GM12878 (cell line): ENCODE data around the gene NME8. TPM values are rescaled to one million over a fixed set of nuclear protein-coding genes. Genes with fewer than 3 reads are reported as not detected.
A peak's percentile ranks its signal among the peaks of the same experiment; 100 is the strongest.

ENCODE experiments used
- BRCA1 ChIP-seq: IDR thresholded peaks from 2 replicates; pipeline ENCODE4 v1.6.1; 2011; ENCODE audit warnings: low read depth, low read length, improper control_type of control experiment
- EZH2 ChIP-seq: IDR thresholded peaks from 2 replicates; pipeline ENCODE4 v1.6.1; 2012; ENCODE audit warnings: low read depth, mild to moderate bottlenecking, control low read depth, inconsistent platforms, low read length, borderline replicate concordance; ENCODE audit not compliant: control insufficient read depth
- HDAC6 ChIP-seq: fragments of 200-600 bp; sonication (generic); IDR thresholded peaks from one replicate; pipeline ENCODE4 v1.8.0; 2017; ENCODE audit warnings: antibody characterized with exemption; ENCODE audit not compliant: unreplicated experiment
- HDGF ChIP-seq: fragments of 450-650 bp; IDR thresholded peaks from 2 replicates; pipeline ENCODE4 v1.6.1; 2016; ENCODE audit warnings: antibody characterized with exemption
- IRF4 ChIP-seq: IDR thresholded peaks from 2 replicates; pipeline ENCODE4 v1.6.1; 2011; ENCODE audit warnings: low read depth, low read length
- KDM1A ChIP-seq: fragments of 200-600 bp; sonication (generic); IDR thresholded peaks from 2 replicates; pipeline ENCODE4 v1.6.1; 2016; ENCODE audit warnings: borderline replicate concordance
- MLLT1 ChIP-seq: fragments of 450-650 bp; IDR thresholded peaks from 2 replicates; pipeline ENCODE4 v1.6.1; 2016; ENCODE audit warnings: mild to moderate bottlenecking
- RAD51 ChIP-seq: fragments of 450-650 bp; IDR thresholded peaks from 2 replicates; pipeline ENCODE4 v1.6.1; 2016; ENCODE audit warnings: moderate library complexity, mild to moderate bottlenecking, inconsistent platforms
- RELB ChIP-seq: fragments of 450-650 bp; IDR thresholded peaks from 2 replicates; pipeline ENCODE4 v1.6.1; 2017; ENCODE audit warnings: low read depth, mild to moderate bottlenecking, moderate library complexity
- SP1 ChIP-seq: IDR thresholded peaks from one replicate; pipeline ENCODE4 v1.6.1; 2011; ENCODE audit warnings: low read depth, low read length
- WRNIP1 ChIP-seq: IDR thresholded peaks from 2 replicates; pipeline ENCODE4 v1.6.1; 2011; ENCODE audit warnings: low read depth, low read length, improper control_type of control experiment, borderline replicate concordance
- polyA plus RNA-seq, 11 experiments: library from polyadenylated mRNA; depleted of rRNA in 4 of 11; unstranded in 6 of 11; stranded (reverse) in 5 of 11; fragments of >200 nt; fragmentation: Nextera tagmentation in 4 of 11; fragmentation: Illumina TruSeq in 1 of 11; extraction: Ambion mirVana in 4 of 11; extraction: Trizol in 1 of 11; gene quantifications; 1 replicate in 1 of 11; 2 replicates in 10 of 11; pipeline versions ENCODE4 v1.2.1 to v1.2.3, GENCODE V29; 2011 to 2016; ENCODE audit warnings: inconsistent platforms in 2 of 11, missing spikeins in 2 of 11, low read depth in 1 of 11
- total RNA-seq, 4 experiments: library from RNA; depleted of rRNA in 3 of 4; stranded (reverse); fragments of >200 nt in 3 of 4; fragmentation: Illumina TruSeq in 1 of 4; extraction: Trizol in 1 of 4; gene quantifications; 2 replicates each; pipeline versions ENCODE4 v1.2.1 to v1.2.3, GENCODE V29; 2013 to 2021
- TF ChIP-seq, protein P1 (sequence below): IDR thresholded peaks from 2 replicates; pipeline ENCODE4 v1.6.1; 2012; ENCODE audit warnings: mild to moderate bottlenecking, low read depth, low read length
- TF ChIP-seq, protein P2 (sequence below): fragments of 450-650 bp; IDR thresholded peaks from 2 replicates; pipeline ENCODE4 v1.6.1; 2016; ENCODE audit warnings: mild to moderate bottlenecking, moderate library complexity, borderline replicate concordance
- TF ChIP-seq, protein P3 (sequence below): fragments of 450-650 bp; IDR thresholded peaks from 2 replicates; pipeline ENCODE4 v1.6.1; 2016; ENCODE audit warnings: mild to moderate bottlenecking
- TF ChIP-seq, protein P4 (sequence below): fragments of 150-350 bp; IDR thresholded peaks from 2 replicates; pipeline ENCODE4 v1.6.1; 2014; ENCODE audit warnings: mild to moderate bottlenecking, low read depth, low read length

Gene NME8
- total and polyA plus RNA-seq, 10 of the 15 experiments (the other 5 are each of a cell fraction or from before 2014, with no cell fraction given): 0.03 to 3.5 (median 0.52) TPM; not detected in 2

- no peak for TF ChIP-seq EZH2
- TF ChIP-seq, protein P1, sequence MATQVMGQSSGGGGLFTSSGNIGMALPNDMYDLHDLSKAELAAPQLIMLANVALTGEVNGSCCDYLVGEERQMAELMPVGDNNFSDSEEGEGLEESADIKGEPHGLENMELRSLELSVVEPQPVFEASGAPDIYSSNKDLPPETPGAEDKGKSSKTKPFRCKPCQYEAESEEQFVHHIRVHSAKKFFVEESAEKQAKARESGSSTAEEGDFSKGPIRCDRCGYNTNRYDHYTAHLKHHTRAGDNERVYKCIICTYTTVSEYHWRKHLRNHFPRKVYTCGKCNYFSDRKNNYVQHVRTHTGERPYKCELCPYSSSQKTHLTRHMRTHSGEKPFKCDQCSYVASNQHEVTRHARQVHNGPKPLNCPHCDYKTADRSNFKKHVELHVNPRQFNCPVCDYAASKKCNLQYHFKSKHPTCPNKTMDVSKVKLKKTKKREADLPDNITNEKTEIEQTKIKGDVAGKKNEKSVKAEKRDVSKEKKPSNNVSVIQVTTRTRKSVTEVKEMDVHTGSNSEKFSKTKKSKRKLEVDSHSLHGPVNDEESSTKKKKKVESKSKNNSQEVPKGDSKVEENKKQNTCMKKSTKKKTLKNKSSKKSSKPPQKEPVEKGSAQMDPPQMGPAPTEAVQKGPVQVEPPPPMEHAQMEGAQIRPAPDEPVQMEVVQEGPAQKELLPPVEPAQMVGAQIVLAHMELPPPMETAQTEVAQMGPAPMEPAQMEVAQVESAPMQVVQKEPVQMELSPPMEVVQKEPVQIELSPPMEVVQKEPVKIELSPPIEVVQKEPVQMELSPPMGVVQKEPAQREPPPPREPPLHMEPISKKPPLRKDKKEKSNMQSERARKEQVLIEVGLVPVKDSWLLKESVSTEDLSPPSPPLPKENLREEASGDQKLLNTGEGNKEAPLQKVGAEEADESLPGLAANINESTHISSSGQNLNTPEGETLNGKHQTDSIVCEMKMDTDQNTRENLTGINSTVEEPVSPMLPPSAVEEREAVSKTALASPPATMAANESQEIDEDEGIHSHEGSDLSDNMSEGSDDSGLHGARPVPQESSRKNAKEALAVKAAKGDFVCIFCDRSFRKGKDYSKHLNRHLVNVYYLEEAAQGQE: no peak
- no peak for TF ChIP-seq HDAC6
- no peak for TF ChIP-seq SP1
- TF ChIP-seq KDM1A: no peak
- TF ChIP-seq HDGF: no peak
- TF ChIP-seq, protein P2, sequence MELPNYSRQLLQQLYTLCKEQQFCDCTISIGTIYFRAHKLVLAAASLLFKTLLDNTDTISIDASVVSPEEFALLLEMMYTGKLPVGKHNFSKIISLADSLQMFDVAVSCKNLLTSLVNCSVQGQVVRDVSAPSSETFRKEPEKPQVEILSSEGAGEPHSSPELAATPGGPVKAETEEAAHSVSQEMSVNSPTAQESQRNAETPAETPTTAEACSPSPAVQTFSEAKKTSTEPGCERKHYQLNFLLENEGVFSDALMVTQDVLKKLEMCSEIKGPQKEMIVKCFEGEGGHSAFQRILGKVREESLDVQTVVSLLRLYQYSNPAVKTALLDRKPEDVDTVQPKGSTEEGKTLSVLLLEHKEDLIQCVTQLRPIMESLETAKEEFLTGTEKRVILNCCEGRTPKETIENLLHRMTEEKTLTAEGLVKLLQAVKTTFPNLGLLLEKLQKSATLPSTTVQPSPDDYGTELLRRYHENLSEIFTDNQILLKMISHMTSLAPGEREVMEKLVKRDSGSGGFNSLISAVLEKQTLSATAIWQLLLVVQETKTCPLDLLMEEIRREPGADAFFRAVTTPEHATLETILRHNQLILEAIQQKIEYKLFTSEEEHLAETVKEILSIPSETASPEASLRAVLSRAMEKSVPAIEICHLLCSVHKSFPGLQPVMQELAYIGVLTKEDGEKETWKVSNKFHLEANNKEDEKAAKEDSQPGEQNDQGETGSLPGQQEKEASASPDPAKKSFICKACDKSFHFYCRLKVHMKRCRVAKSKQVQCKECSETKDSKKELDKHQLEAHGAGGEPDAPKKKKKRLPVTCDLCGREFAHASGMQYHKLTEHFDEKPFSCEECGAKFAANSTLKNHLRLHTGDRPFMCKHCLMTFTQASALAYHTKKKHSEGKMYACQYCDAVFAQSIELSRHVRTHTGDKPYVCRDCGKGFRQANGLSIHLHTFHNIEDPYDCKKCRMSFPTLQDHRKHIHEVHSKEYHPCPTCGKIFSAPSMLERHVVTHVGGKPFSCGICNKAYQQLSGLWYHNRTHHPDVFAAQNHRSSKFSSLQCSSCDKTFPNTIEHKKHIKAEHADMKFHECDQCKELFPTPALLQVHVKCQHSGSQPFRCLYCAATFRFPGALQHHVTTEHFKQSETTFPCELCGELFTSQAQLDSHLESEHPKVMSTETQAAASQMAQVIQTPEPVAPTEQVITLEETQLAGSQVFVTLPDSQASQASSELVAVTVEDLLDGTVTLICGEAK: no peak
- TF ChIP-seq BRCA1: no peak
- peak; percentile 11; the same call in 1 of the 2 replicates for TF ChIP-seq RAD51
- TF ChIP-seq MLLT1: 0 out of 2 replicates have a peak, but pooled peaks have one; percentile 43
- TF ChIP-seq, protein P3, sequence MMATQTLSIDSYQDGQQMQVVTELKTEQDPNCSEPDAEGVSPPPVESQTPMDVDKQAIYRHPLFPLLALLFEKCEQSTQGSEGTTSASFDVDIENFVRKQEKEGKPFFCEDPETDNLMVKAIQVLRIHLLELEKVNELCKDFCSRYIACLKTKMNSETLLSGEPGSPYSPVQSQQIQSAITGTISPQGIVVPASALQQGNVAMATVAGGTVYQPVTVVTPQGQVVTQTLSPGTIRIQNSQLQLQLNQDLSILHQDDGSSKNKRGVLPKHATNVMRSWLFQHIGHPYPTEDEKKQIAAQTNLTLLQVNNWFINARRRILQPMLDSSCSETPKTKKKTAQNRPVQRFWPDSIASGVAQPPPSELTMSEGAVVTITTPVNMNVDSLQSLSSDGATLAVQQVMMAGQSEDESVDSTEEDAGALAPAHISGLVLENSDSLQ: peak; percentile 60; the same call in 1 of the 2 replicates
- no peak for TF ChIP-seq IRF4
- no peak for TF ChIP-seq WRNIP1
- TF ChIP-seq RELB: peak; percentile 77; the same call in 1 of the 2 replicates
- TF ChIP-seq, protein P4, sequence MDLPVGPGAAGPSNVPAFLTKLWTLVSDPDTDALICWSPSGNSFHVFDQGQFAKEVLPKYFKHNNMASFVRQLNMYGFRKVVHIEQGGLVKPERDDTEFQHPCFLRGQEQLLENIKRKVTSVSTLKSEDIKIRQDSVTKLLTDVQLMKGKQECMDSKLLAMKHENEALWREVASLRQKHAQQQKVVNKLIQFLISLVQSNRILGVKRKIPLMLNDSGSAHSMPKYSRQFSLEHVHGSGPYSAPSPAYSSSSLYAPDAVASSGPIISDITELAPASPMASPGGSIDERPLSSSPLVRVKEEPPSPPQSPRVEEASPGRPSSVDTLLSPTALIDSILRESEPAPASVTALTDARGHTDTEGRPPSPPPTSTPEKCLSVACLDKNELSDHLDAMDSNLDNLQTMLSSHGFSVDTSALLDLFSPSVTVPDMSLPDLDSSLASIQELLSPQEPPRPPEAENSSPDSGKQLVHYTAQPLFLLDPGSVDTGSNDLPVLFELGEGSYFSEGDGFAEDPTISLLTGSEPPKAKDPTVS: no peak
These were observed 21.6 kb upstream of the NME8 start (continued) for GRCh38 chr7:37826825-37827224.
